Calu3 (cell line): ENCODE data around the gene TRIO. TPM values are rescaled to one million over a fixed set of nuclear protein-coding genes. Genes with fewer than 3 reads are reported as not detected.

ENCODE experiments used
- BruUV-seq: library from RNA; stranded (reverse); fragments of 400-500 nt; replicated peaks from 2 replicates; lab custom pipeline; 2021; lab: Mats Ljungman, UMichigan
- CTCF ChIA-PET: fragments of 300-600 bp; sonication (Branson Sonifier 250); formaldehyde crosslinking; loops from one replicate; lab custom pipeline; 2022; ENCODE audit warnings: antibody characterized with exemption; lab: Charles Lee
- DNase-seq: peaks from one replicate; pipeline ENCODE4 v3.0.0; 2022
- H3K27ac Mint-ChIP-seq: one replicate; pipeline ENCODE4 v1.8.0; 2022; ENCODE audit warnings: mixed read lengths; ENCODE audit not compliant: unreplicated experiment
- H3K27me3 Mint-ChIP-seq: one replicate; pipeline ENCODE4 v1.8.0; 2022; ENCODE audit warnings: mixed read lengths; ENCODE audit not compliant: unreplicated experiment
- H3K36me3 Mint-ChIP-seq: one replicate; pipeline ENCODE4 v1.8.0; 2022; ENCODE audit warnings: mild to moderate bottlenecking, moderate library complexity, mixed read lengths; ENCODE audit not compliant: insufficient read depth, unreplicated experiment
- H3K4me1 Mint-ChIP-seq: one replicate; pipeline ENCODE4 v1.8.0; 2022; ENCODE audit warnings: mild to moderate bottlenecking, low read depth, mixed read lengths; ENCODE audit not compliant: unreplicated experiment
- H3K4me3 Mint-ChIP-seq: one replicate; pipeline ENCODE4 v1.8.0; 2022; ENCODE audit warnings: mild to moderate bottlenecking, low read depth, moderate library complexity, mixed read lengths; ENCODE audit not compliant: unreplicated experiment
- H3K9me3 Mint-ChIP-seq: one replicate; pipeline ENCODE4 v1.8.0; 2022; ENCODE audit warnings: low read depth, mixed read lengths; ENCODE audit not compliant: unreplicated experiment
- CTCF ChIP-seq: fragments of 200-600 bp; IDR thresholded peaks from one replicate; pipeline ENCODE4 v1.8.0; 2022; ENCODE audit warnings: antibody characterized with exemption; ENCODE audit not compliant: unreplicated experiment
- intact Hi-C: fragments of 100-400 bp; cut with micrococcal nuclease; formaldehyde crosslinking; loops from one replicate; pipeline ENCODE4 v1.10.0; 2022; ENCODE audit not compliant: unreplicated experiment
- total RNA-seq: library from RNA; stranded (reverse); gene quantifications from 2 replicates; pipeline ENCODE4 v1.2.3, GENCODE V29; 2022

TRIO gene
- total RNA-seq, 1 experiment from 2014 or later = 183 TPM

- no peaks in the 10 kb centered on the region for H3K9me3 Mint-ChIP-seq
- DNase-seq = no peak
- CTCF ChIA-PET = no interaction called here
- no peak for TF ChIP-seq CTCF
- no peak overlapping the region for H3K4me3 Mint-ChIP-seq
- no peak overlapping the region for H3K27ac Mint-ChIP-seq
- peaks cover 31% of the 10 kb centered on the region for H3K4me1 Mint-ChIP-seq
- intact Hi-C loops = no loop called here
- H3K36me3 Mint-ChIP-seq = peaks cover 9% of the 10 kb centered on the region
- no peaks in the 10 kb centered on the region for H3K27me3 Mint-ChIP-seq
- no TSS peak for BruUV-seq
Measured at GRCh38 chr5:14197056-14197455, 53.9 kb downstream of the TRIO start.

- TF ChIP-seq CTCF = no peak
- CTCF ChIA-PET = no interaction called here
- DNase-seq = no peak
- H3K4me1 Mint-ChIP-seq = peaks cover 39% of the 10 kb centered on the region
- no peaks in the 10 kb centered on the region for H3K27me3 Mint-ChIP-seq
- peaks cover 14% of the 10 kb centered on the region for H3K36me3 Mint-ChIP-seq
- no peak overlapping the region for H3K4me3 Mint-ChIP-seq
- intact Hi-C loops = no loop called here
- no TSS peak for BruUV-seq
- no peaks in the 10 kb centered on the region for H3K9me3 Mint-ChIP-seq
- H3K27ac Mint-ChIP-seq = no peak overlapping the region
Measured at GRCh38 chr5:14199902-14200301, 56.8 kb downstream of the TRIO start.

- Mint-ChIP-seq H3K9me3 (no peaks in the 10 kb centered on the region), H3K4me1 (peaks cover 41% of the 10 kb centered on the region), H3K36me3 (peaks cover 17% of the 10 kb centered on the region), H3K4me3 (no peak overlapping the region), H3K27me3 (no peaks in the 10 kb centered on the region), H3K27ac (no peak overlapping the region)
- no peak for DNase-seq
- CTCF ChIA-PET = interaction anchor here (1.0 kb wide), 1 partner anchor 18 kb away, joined by 4 read pairs; no protein-coding TSS in a partner anchor
- no peak for TF ChIP-seq CTCF
- no TSS peak for BruUV-seq
- intact Hi-C loops = no loop called here
Measured at GRCh38 chr5:14200312-14200990, 57.3 kb downstream of the TRIO start.

GRCh38 chr5:14201325-14202045 is 58.3 kb downstream of the TRIO start:
- intact Hi-C loops = no loop called here
- Mint-ChIP-seq H3K27ac (peak overlapping the region; percentile 19), H3K4me3 (no peak overlapping the region)

More at GRCh38 chr5:14201325-14202045, 58.3 kb downstream of the TRIO start:
- peaks cover 17% of the 10 kb centered on the region for H3K36me3 Mint-ChIP-seq
- H3K27me3 Mint-ChIP-seq = no peaks in the 10 kb centered on the region
- H3K9me3 Mint-ChIP-seq = no peaks in the 10 kb centered on the region
- TF ChIP-seq CTCF = no peak
- BruUV-seq = no TSS peak
- peaks cover 46% of the 10 kb centered on the region for H3K4me1 Mint-ChIP-seq
- DNase-seq = no peak
- CTCF ChIA-PET = interaction anchor here (1.0 kb wide), 1 partner anchor 17 kb away, joined by 4 read pairs; no protein-coding TSS in a partner anchor
